GM19035 (cell line): ENCODE data around the gene TSPYL6.
A peak's percentile ranks its signal among the peaks of the same experiment; 100 is the strongest.
"Not testable (repeated sequence)": the region's sequence is repeated elsewhere in the genome, so short reads cannot be mapped to it uniquely, and the experiment has no call there.

Source experiments
- ATAC-seq: cut with Tn5 transposase; IDR thresholded peaks from one replicate; pipeline ENCODE4 v1.9.1; 2021; ENCODE audit not compliant: unreplicated experiment

TSPYL6 gene

GRCh38 chr2:54256091-54256694, at the start of gene TSPYL6:
TSPYL6 (minus strand) TSS chr2:54256229; CDS start chr2:54256151, 78 bp downstream.
- no peak for ATAC-seq

GRCh38 chr2:54303631-54304030, 47.6 kb upstream of the TSPYL6 start:
- no peak for ATAC-seq

- no peak for ATAC-seq
Measured at GRCh38 chr2:54298514-54298913, 42.5 kb upstream of the TSPYL6 start.

GRCh38 chr2:54295911-54296310, 39.9 kb upstream of the TSPYL6 start:
- ATAC-seq, result no peak

- ATAC-seq, result not testable (repeated sequence)
Measured at GRCh38 chr2:54294665-54295064, 38.6 kb upstream of the TSPYL6 start.

- no peak for ATAC-seq
Measured at GRCh38 chr2:54290356-54291025, 34.5 kb upstream of the TSPYL6 start.

GRCh38 chr2:54289917-54290316, 33.9 kb upstream of the TSPYL6 start:
- no peak for ATAC-seq

- ATAC-seq, result no peak
Measured at GRCh38 chr2:54287532-54287931, 31.5 kb upstream of the TSPYL6 start.

GRCh38 chr2:54285451-54285850, 29.4 kb upstream of the TSPYL6 start:
- no peak for ATAC-seq

- ATAC-seq, result no peak
Measured at GRCh38 chr2:54284826-54285225, 28.8 kb upstream of the TSPYL6 start.

- no peak for ATAC-seq
Measured at GRCh38 chr2:54279385-54279784, 23.4 kb upstream of the TSPYL6 start.

- ATAC-seq, result no peak
Measured at GRCh38 chr2:54275541-54275940, 19.5 kb upstream of the TSPYL6 start.

GRCh38 chr2:54274781-54275242, 18.8 kb upstream of the TSPYL6 start:
- no peak for ATAC-seq

GRCh38 chr2:54271843-54272627, 16.0 kb upstream of the TSPYL6 start:
- ATAC-seq, result peak; percentile 79

GRCh38 chr2:54271189-54271588, 15.2 kb upstream of the TSPYL6 start:
- no peak for ATAC-seq

GRCh38 chr2:54267577-54267976, 11.5 kb upstream of the TSPYL6 start:
- no peak for ATAC-seq

- ATAC-seq, result not testable (repeated sequence)
Measured at GRCh38 chr2:54265081-54265480, 9.1 kb upstream of the TSPYL6 start.

- ATAC-seq, result no peak
Measured at GRCh38 chr2:54262015-54262765, 6.2 kb upstream of the TSPYL6 start.

GRCh38 chr2:54261537-54261936, 5.5 kb upstream of the TSPYL6 start:
- no peak for ATAC-seq

- ATAC-seq, result no peak
Measured at GRCh38 chr2:54260241-54260595, 4.2 kb upstream of the TSPYL6 start.
